HL-60 (cell line): ENCODE results near the gene HLTF.

Experiments used
- DNase-seq, 2 experiments: peaks; one replicate each; pipeline ENCODE4 v3.0.0-alpha.2; 2010 to 2020; ENCODE audit warnings: low read depth in 1 of 2, low spot score in 1 of 2
- H3K27ac ChIP-seq: fragments of 250-450 bp; sonication (Bioruptor Pico); replicated peaks from 2 replicates; pipeline ENCODE4 v1.5.1; 2020; ENCODE audit warnings: mild to moderate bottlenecking, moderate library complexity
- H3K27me3 ChIP-seq: fragments of 250-450 bp; sonication (Bioruptor Pico); 2 replicates; pipeline ENCODE4 v1.5.1; 2021; ENCODE audit warnings: mild to moderate bottlenecking, moderate library complexity; ENCODE audit not compliant: insufficient read depth, poor library complexity, severe bottlenecking
- H3K4me3 ChIP-seq: replicated peaks from 2 replicates; pipeline ENCODE4 v1.5.1; 2011; ENCODE audit warnings: mild to moderate bottlenecking, control low read depth, low read length; ENCODE audit not compliant: insufficient read depth
- GABPA ChIP-seq: IDR thresholded peaks from 2 replicates; pipeline ENCODE4 v1.6.1; 2012; ENCODE audit warnings: low read depth
- POLR2AphosphoS5 ChIP-seq: IDR thresholded peaks from 2 replicates; pipeline ENCODE4 v1.6.1; 2012; ENCODE audit warnings: low read depth
- SPI1 ChIP-seq: IDR thresholded peaks from 2 replicates; pipeline ENCODE4 v1.6.1; 2012; ENCODE audit warnings: low read depth, mild to moderate bottlenecking, borderline replicate concordance
- TF ChIP-seq, protein P1 (sequence below): IDR thresholded peaks from 2 replicates; pipeline ENCODE4 v1.6.1; 2012; ENCODE audit warnings: low read depth; ENCODE audit not compliant: insufficient replicate concordance
- TF ChIP-seq, protein P2 (sequence below): IDR thresholded peaks from one replicate; pipeline ENCODE4 v1.5.1; 2011; ENCODE audit warnings: low read length, control low read depth, inconsistent platforms; ENCODE audit not compliant: insufficient read depth

Gene HLTF

GRCh38 chr3:149010966-149011365 lies 75.4 kb downstream of the HLTF start:
- no peak overlapping the region for H3K27ac ChIP-seq
- DNase-seq, result no peak

DNA sequence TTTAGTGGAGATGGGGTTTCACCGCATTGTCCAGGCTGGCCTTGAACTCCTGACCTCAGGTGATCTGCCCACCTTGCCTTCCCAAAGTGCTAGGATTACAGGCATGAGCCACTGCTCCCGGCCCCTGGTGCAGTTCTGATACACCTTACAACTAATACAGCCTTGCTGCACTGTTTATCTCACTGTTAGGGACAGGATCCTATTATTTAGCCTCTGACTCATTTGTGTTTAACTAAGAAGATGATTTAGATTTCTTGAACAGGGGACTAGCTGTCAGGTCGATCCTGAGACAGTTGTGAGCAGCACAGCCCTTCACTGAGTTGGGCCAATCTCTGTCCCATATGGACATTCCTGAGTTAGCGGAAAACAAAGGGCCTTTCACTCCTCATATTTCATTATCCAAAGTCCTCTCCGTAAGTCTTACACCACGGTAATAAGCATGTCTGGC lies 75.8 kb downstream of the HLTF start:
- no peak overlapping the region for H3K4me3 ChIP-seq
- DNase-seq, result no peak
- no peaks in the 10 kb centered on the region for H3K27me3 ChIP-seq
- no peak overlapping the region for H3K27ac ChIP-seq
- no peak for TF ChIP-seq GABPA

More at GRCh38 chr3:149010966-149011365, 75.4 kb downstream of the HLTF start:
- Histone ChIP-seq H3K4me3 (no peak overlapping the region), H3K27me3 (no peaks in the 10 kb centered on the region)
- TF ChIP-seq GABPA (no peak), SPI1 (no peak), POLR2AphosphoS5 (no peak)
- TF ChIP-seq, protein P1, sequence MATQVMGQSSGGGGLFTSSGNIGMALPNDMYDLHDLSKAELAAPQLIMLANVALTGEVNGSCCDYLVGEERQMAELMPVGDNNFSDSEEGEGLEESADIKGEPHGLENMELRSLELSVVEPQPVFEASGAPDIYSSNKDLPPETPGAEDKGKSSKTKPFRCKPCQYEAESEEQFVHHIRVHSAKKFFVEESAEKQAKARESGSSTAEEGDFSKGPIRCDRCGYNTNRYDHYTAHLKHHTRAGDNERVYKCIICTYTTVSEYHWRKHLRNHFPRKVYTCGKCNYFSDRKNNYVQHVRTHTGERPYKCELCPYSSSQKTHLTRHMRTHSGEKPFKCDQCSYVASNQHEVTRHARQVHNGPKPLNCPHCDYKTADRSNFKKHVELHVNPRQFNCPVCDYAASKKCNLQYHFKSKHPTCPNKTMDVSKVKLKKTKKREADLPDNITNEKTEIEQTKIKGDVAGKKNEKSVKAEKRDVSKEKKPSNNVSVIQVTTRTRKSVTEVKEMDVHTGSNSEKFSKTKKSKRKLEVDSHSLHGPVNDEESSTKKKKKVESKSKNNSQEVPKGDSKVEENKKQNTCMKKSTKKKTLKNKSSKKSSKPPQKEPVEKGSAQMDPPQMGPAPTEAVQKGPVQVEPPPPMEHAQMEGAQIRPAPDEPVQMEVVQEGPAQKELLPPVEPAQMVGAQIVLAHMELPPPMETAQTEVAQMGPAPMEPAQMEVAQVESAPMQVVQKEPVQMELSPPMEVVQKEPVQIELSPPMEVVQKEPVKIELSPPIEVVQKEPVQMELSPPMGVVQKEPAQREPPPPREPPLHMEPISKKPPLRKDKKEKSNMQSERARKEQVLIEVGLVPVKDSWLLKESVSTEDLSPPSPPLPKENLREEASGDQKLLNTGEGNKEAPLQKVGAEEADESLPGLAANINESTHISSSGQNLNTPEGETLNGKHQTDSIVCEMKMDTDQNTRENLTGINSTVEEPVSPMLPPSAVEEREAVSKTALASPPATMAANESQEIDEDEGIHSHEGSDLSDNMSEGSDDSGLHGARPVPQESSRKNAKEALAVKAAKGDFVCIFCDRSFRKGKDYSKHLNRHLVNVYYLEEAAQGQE, result no peak
- TF ChIP-seq, protein P2, sequence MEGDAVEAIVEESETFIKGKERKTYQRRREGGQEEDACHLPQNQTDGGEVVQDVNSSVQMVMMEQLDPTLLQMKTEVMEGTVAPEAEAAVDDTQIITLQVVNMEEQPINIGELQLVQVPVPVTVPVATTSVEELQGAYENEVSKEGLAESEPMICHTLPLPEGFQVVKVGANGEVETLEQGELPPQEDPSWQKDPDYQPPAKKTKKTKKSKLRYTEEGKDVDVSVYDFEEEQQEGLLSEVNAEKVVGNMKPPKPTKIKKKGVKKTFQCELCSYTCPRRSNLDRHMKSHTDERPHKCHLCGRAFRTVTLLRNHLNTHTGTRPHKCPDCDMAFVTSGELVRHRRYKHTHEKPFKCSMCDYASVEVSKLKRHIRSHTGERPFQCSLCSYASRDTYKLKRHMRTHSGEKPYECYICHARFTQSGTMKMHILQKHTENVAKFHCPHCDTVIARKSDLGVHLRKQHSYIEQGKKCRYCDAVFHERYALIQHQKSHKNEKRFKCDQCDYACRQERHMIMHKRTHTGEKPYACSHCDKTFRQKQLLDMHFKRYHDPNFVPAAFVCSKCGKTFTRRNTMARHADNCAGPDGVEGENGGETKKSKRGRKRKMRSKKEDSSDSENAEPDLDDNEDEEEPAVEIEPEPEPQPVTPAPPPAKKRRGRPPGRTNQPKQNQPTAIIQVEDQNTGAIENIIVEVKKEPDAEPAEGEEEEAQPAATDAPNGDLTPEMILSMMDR, result no peak

DNA sequence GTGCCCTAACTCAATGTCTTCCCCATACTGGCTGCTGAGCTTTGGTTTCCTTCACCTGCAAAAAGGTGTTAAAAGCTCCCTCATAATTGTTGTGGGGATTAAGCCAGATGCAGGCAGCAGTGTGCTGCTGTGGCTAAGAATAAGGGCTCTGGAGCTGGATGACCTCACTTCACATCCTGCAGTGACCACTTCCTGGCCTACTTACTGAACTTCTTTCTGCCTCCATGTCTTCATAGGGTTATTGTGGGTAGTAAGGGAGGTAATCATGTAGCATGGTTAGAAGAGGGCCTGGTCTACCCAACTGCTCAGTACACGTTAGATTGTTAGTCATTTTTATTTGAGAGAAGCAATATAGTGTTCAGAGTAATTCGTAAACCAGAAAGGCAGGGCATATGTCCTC lies 76.6 kb downstream of the HLTF start:
- no peak for DNase-seq
- Histone ChIP-seq H3K4me3 (no peak overlapping the region), H3K27ac (no peak overlapping the region), H3K27me3 (no peaks in the 10 kb centered on the region)
- TF ChIP-seq, protein P1, result no peak
- TF ChIP-seq GABPA (no peak), POLR2AphosphoS5 (no peak), SPI1 (no peak)
- TF ChIP-seq, protein P2, result no peak

GRCh38 chr3:149007567-149008257 lies 78.6 kb downstream of the HLTF start:
- DNase-seq, result no peak
- Histone ChIP-seq H3K27me3 (no peaks in the 10 kb centered on the region), H3K4me3 (no peak overlapping the region), H3K27ac (no peak overlapping the region)
- no peak for TF ChIP-seq POLR2AphosphoS5
- no peak for TF ChIP-seq SPI1
- TF ChIP-seq, protein P1, result no peak
- TF ChIP-seq, protein P2, result no peak
- TF ChIP-seq GABPA, result no peak
